ENCODE data around the gene TLR8.

Gene TLR8

DNA sequence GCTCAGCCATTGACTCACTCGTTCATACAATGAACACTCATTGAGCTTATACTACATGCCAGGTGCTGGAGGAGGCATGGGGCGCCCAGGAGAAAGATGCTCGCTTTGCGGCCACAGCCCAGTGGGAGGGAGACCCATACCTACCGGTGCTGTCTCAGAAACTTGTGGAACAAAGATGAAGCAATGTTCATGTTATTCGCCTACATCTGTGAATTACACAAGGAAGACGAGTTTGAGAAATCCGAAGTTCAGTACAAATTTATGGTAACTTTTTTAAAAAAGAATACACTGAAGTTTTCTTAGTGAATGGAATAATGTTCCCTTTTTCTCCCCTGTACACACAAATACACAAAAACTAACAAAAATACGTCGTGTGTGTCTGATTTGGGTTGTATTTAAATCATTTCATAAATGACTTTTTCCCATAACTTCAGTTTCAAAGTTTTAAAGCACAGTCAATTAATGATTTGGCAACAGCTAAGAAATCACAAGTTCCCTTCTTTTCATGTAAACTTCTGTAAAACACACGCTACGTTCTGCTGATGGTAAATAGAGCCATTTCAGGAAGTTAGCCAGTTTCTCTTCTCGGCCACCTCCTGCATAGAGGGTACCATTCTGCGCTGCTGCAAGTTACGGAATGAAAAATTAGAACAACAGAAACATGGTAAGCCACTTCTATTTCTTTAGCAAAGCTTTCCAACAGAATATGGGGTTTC is at the start of gene TLR8:
Gene TLR8 (plus strand): TSS at position 575 of the 716 bp plus-strand sequence. CDS start 87 bp downstream, at position 662.
- no peak for DNase-seq

DNA sequence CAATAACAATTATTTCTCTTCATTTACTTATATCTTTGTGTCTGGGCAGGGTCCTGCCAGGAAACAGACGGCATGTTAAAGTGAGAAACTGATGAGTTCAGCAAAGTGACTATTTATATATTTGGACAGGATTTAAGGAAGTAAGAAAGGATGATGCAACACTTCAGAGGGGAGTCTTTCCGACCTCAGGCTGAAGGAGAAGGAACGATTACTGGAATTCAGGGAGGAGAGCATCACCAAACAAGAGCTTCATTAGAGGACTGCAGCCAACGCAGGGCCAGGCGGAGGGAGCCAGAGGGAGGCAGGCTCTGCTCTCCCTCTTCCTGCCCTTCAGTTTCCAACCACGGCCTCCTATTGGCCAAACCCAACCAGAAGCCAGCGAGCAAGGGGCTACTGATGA is 41.1 kb upstream of the TLR8 start:
- no peak for DNase-seq

DNA sequence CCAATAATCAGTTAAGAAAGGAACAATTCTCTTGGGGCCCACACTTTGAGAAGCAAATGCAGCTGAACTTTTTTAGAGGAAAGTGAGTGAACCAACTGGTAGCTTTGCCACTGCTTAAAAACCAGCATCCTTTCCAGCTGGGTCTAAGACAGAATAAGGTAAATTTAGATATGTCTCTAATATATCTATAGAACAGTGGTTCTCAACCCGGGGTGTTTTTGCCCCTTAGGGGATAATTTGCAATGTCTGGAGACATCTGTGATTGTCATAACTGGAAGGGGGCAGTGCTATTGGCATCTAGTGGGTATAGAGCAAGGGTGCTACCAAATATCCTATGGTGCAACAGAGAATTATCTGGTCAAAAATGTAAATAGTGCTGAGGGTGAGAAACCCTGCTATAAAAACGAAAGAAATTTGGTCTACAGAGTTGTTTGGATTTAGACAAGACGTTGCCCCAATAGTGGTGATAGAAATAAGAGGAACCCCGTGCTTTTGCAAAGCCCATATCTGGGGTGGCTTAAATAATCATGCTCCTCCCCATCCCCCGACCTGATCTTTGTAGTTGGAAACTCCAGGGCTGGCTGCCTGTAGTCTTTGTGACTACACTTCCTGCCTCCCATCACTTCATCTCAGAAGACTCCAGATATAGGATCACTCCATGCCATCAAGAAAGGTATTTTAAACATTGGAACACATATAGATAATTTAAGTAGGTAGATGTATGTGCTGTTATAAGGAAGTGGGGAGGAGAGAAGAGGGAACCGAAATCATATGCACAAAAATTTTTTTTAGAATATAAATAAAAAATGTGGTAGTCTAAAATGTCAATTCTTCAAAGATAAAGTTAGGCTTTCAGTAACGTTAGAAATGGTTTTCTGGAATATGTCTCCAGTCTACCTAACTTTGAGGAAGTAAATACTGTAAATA is 39.7 kb upstream of the TLR8 start, which contains the start of gene TLR7:
Gene TLR7 (plus strand): TSS at position 622 of the 927 bp plus-strand sequence. CDS start 507 bp downstream, outside the sequence.
- DNase-seq: no peak

DNA sequence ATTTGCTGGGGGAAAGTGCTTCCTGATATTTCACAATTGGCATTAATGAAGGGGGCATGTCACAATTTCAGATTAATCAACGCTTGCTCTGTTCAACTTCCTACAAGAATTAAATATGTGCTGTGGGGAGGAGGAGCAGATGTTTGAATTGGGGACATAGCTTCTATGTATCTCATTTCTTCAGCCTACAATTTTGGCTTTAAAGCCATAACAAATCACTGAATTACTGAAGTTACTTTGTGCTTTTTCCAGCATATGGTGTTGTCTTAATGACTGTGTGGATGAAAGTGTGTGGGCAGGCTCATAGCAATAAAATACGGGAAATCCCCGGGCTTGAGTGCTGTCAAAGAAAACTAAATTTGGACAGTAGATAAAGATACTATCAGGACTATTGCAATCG is 38.7 kb upstream of the TLR8 start:
- DNase-seq: no peak

DNA sequence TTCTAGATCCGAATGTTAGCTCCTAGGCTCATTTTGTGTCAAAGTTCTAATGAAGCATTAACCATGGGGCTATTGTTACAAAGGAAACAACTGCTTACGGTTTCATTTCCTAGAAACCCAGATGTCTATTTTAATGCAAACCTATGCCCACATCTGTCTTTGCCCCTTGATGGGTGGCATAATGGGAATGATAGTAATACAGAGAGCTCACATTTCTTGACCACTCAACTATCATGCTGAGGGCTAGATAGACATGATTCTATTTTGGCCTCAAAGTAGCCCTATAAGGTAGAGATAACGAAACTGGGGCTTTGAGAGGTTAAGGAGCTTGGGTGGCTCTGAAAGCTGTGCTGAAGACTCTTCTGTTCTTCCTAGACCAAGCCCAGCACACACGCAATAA is 37.7 kb upstream of the TLR8 start:
- DNase-seq: no peak

DNA sequence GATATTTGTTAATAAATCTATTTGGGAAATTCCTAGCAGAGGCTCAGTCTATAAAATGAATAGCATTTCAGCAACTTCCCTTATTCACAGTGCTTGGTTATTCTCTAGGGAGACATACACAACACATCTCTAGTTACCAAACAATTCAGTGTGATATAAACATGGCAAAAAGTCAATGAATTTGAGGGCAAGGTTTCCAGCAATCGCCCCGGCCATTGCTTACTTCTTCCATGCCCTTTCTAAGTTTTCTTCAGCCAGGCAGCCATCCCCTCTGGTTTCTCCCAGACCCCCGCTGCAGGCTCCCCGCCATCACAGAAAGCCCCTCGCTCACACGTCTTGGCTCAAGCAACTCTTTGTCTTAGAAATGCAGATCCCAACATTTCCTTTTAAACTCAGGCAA is 35.2 kb upstream of the TLR8 start:
- DNase-seq: no peak

DNA sequence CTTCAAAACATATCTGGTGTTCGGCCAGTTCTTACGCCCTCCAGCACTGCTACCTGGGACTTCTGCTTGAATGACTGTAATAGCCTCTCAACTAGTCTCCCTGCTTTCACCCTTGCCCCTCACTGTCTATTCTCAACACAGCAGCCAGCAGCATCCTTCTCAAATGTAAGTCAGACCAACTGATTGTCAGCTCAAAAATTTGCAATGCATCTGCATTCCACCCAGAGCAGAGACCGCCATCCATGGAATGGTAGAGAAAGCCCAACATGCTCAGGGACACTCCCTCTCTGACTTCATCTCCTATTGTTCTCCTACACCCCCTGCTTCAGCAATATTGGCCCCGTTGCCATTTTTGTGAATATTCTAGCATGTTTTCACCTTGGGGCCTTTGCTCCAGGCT is 33.7 kb upstream of the TLR8 start:
- no peak for DNase-seq

DNA sequence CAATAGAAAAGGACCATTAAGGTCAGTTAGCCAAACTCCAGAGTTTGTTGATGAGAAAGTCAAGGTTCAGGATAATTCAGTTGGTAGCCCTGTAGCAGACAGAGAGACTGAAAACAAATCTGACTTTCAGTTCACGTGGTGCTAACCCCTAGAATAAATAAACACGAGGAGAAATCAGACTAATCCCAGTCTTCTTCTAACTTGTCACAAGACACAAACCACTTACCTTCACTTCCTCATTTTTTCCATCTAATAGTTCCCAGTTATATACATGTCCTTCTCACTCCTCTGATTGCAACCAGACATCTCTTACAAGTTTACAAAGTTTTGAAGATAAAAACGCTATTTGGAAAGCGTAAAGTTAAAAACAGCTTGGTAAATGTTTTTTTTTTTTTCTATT is 31.8 kb upstream of the TLR8 start:
- no peak for DNase-seq

DNA sequence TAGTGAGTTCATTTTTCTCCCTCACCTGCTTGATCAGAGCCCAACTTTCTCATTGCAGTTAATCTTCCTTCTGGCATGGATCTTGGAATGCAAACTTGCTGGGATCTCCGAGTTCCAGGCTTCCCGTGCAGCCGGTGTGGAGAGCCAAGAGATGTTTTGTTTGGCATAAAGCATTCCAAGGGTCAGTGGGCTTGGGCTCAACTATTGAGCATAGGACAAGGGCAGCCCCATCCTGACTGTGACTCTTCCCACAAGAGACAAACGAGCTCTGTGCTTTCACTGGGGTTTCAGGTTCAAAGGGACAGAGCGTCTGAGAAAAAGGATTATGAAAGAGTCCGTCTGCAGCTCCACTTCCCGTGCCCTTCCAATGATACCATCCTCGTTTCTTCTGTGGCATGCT is 29.0 kb upstream of the TLR8 start:
- no peak for DNase-seq

DNA sequence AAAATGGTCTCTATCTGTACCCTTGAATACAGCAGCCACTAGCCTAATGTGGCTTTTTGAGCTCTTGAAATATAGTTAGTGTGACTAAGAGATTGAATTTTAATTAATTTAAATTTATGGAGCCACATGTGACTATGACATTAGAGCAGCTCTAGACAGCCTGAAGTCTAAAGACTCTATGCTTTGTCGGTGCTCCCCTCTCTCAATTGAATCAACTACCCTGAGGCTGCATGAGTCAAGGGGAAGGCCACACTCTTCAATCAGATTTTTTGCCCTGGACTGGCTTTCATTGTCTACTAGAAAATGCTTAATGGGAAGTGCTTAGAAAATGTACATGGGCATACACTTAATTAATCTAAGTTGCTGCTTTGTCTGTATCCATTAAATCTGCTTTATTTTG is 27.9 kb upstream of the TLR8 start:
- no peak for DNase-seq

DNA sequence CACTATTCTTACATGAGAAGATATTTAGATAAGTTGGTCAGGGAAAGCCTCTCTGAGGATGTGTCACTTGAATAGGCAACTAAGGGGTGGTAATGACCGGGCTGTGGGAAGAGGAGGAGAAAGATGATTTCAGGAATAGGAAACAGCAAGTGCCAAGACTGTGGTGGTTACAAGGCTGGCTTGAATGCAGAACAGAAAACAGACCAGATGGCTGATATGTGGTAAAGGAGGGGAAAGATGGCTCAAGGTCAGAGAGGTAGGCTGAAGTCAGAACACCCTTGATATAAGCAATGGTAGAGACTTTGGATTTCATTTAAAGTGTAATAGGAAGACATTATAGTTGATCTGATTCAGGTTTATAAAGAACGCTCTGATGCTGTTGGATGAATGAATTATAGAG is 24.5 kb upstream of the TLR8 start:
- DNase-seq: no peak

DNA sequence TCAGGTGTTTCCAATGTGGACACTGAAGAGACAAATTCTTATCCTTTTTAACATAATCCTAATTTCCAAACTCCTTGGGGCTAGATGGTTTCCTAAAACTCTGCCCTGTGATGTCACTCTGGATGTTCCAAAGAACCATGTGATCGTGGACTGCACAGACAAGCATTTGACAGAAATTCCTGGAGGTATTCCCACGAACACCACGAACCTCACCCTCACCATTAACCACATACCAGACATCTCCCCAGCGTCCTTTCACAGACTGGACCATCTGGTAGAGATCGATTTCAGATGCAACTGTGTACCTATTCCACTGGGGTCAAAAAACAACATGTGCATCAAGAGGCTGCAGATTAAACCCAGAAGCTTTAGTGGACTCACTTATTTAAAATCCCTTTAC is 20.9 kb upstream of the TLR8 start:
- DNase-seq: no peak

DNA sequence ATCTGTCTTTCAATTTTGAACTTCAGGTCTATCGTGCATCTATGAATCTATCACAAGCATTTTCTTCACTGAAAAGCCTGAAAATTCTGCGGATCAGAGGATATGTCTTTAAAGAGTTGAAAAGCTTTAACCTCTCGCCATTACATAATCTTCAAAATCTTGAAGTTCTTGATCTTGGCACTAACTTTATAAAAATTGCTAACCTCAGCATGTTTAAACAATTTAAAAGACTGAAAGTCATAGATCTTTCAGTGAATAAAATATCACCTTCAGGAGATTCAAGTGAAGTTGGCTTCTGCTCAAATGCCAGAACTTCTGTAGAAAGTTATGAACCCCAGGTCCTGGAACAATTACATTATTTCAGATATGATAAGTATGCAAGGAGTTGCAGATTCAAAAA is 19.9 kb upstream of the TLR8 start:
- DNase-seq: no peak

DNA sequence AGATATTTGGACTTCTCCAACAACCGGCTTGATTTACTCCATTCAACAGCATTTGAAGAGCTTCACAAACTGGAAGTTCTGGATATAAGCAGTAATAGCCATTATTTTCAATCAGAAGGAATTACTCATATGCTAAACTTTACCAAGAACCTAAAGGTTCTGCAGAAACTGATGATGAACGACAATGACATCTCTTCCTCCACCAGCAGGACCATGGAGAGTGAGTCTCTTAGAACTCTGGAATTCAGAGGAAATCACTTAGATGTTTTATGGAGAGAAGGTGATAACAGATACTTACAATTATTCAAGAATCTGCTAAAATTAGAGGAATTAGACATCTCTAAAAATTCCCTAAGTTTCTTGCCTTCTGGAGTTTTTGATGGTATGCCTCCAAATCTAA is 19.3 kb upstream of the TLR8 start:
- DNase-seq: no peak

DNA sequence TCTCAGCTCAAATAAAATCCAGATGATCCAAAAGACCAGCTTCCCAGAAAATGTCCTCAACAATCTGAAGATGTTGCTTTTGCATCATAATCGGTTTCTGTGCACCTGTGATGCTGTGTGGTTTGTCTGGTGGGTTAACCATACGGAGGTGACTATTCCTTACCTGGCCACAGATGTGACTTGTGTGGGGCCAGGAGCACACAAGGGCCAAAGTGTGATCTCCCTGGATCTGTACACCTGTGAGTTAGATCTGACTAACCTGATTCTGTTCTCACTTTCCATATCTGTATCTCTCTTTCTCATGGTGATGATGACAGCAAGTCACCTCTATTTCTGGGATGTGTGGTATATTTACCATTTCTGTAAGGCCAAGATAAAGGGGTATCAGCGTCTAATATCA is 18.7 kb upstream of the TLR8 start:
- no peak for DNase-seq

DNA sequence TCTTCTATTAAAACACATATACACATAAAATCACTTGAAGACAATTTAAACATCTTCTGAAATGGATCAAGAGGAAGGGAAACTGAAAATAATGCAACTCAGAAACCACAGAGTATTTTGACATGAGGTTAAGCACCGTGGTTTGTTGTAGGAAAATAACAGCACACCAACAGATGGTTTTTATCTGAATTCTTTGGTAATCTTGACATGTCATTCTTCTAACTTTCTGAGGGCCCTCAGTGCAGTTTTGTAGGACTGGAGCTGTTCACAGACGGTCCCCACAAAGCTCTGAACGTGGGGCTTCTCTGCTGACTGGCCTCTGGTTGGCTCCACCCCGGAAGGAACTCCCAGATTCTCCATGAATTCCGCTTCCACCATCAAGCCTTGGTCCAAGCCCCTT is 16.0 kb upstream of the TLR8 start:
- no peak for DNase-seq

DNA sequence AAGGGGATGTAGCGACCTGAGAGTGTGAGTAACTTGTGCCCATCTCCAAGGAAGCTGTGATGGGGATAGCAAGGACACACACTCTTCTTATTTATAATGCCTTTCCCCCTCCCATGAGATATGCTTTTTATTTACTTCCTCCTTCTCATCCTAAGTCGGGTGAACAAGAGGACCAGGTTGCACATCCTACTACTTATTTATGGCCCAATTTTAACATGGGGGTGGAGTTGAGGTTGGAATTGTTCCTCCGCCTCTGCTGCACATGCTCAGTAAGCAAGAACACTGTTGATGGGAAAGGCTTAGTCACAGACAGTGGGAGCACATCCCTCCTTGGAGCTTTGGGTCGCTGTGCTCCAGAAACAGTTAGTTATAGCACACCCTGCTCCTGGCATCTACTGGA is 15.2 kb upstream of the TLR8 start:
- no peak for DNase-seq

DNA sequence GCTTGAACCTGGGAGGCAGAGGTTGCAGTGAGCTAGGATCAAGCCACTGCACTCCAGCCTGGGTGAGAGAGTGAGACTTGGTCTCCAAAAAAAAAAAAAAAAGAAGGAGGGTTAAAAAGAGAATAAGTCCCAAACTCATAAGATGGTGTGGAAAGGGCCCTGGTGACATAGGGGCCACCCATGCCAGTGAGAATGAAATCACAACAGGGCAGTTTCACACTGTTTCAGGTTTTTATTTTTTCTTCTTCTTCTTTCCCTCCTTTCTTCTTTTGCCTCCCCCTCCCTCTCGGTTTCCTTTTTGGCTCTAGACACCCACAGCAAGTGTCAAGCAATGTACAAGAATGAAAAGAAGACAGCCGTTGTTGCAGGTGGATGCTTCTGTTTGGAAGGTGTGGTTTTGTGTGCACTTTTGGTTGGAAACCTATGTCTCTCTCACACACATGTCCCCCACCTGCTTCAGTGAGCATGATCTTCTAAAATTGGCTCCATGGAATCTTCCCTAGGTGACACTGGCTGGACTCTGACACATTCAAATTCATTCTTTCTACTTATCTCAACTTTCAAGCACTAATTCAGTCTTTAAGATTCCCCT is 14.4 kb upstream of the TLR8 start:
- DNase-seq: no peak

DNA sequence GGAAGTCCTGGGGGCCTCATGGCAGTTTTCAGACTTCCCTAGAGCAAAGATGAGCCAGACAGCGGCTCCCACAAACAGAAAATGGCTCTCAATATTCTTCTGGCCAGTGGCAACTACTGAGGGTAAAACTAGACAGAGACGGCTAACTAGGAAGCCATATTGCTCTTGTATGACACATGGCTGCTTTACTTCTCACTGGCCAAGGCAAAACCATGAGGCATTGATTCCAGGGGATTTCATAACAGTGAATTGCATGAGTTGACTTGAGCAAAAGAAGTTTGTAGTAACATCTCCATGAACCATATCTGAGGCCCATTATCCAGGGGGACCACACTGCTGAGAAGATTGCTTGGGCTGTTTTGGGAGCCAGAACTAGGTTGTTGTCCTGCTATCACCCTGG is 13.7 kb upstream of the TLR8 start:
- no peak for DNase-seq

DNA sequence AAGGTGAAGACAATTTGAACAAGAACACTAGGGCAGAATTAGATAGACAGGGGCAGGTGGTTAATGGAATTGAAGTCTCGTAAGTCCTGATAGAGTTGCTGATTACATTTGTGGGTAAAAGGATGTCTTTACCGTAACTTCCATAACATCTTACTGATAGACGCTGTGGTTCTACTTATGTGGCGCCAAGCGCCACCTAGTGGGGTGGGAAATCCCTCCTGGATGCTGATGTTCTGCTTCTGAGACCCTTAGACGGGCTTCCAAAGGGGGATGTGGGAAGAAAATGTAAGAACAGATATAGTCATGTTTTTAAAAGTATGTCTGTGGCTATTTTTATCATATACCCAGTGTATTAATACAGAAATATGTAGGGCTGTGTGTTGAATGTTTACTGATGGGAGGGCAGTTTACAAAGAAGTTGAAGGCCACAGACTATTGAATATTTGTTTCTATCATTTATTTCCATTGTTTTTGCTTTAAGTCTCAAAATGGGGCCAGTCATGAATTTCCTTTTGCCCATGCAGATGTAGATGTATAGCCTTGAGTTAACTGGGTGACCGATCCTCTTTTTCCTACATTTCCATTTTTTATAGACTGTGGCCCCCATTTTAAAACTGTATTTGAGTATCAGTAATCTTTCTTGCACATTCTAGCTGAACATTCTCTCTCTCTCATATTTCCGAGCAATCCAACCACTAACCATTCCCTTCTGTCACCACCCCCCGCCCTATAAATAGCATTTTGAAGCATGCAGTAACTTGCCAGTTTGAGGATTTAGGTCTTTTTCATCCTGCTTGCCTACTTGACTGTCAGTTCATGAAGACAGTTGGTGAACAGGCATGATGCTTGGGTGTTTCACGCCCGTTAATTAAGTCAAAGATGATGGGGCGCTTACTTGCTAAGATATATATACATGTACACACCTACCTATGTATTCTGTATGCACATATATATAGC is 12.1 kb upstream of the TLR8 start:
- DNase-seq: peak; percentile 39 to 47

DNA sequence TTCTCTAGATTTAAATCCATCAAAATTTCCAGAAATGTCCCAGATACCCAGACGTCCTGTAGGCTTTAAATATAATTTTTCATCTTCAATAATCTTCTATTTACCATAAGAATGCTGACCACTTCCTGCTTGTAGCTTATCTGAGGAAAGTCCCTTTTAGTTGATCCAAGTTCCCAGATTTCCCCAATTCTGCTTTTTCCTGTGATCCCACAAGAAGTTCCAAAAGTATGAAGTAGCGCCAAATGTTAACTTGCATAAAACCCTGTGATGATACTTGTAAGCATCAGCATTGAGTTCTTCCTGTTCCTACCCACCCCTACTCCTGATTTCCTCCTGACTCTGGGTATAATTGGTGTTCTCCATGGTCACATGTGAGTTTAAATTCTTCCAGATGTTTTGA is 10.6 kb upstream of the TLR8 start:
- DNase-seq: no peak

DNA sequence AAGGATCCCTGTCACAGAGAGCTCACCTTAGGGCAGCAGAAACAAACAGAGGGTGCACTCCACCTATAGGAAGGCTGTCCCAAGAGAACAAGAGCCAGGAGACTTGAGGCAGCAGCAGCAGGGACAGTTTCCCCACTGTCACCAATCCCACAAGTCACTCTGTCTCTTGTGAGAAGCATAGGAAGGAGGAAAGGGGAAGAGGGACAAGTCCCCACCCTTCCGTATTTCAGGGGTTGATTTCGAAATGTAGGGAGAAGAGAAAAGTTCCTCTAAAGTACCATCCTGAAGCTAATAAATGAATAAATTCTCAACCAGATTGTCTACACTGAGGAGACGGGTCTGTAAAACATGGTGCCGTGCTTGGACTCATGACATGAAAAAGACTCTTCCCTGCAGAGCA is 9.5 kb upstream of the TLR8 start:
- DNase-seq: no peak

DNA sequence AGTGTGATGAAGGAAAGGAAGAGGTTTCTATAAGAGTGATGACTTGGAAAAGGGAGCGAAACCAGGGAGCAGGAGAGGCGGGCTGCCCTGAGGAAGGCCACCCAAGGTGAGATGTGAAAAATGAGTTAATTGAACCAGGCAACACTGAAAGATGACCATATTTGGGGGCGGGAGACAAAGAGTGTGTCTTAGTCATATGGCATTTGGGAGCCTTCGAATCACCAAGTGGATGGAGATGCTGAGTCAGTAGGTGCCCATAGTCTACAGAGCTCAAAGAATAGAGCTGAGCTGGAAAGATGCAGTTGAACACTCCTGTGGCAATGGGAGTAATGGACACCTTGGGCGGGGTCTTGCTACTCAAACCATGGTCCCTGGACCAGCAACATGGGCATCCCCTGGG is 8.3 kb upstream of the TLR8 start:
- peak in 1 of 2 experiments; percentile 6 for DNase-seq
